PC-9 (cell line): ENCODE data around the gene RCBTB2. TPM values are rescaled to one million over a fixed set of nuclear protein-coding genes. Genes with fewer than 3 reads are reported as not detected.

ENCODE experiments used
- BruUV-seq: library from RNA; stranded (reverse); fragments of 400-500 nt; replicated peaks from 2 replicates; lab custom pipeline; 2021; lab: Mats Ljungman, UMichigan
- CTCF ChIA-PET: fragments of 300-600 bp; sonication (Branson Sonifier 250); formaldehyde crosslinking; loops from one replicate; lab custom pipeline; 2022; ENCODE audit warnings: antibody characterized with exemption; lab: Charles Lee
- POLR2A ChIA-PET: fragments of 300-600 bp; sonication (Branson Sonifier 250); formaldehyde crosslinking; loops from one replicate; lab custom pipeline; 2022; ENCODE audit warnings: antibody characterized with exemption; ENCODE audit not compliant: unreplicated experiment; lab: Charles Lee
- DNase-seq, 2 experiments: peaks; one replicate each; pipeline versions ENCODE4 v3.0.0 to v3.0.0-alpha.2; 2015 to 2022; ENCODE audit warnings: mixed read lengths in 1 of 2
- H2AFZ ChIP-seq: fragments of 200-600 bp; sonication (generic); 2 replicates; pipeline ENCODE4 v1.8.1; 2017; ENCODE audit warnings: antibody characterized with exemption
- H3F3A ChIP-seq: fragments of 200-600 bp; sonication (generic); 2 replicates; pipeline ENCODE4 v1.8.1; 2017; ENCODE audit warnings: antibody characterized with exemption, mild to moderate bottlenecking, low read depth; ENCODE audit not compliant: insufficient read depth
- H3K27ac ChIP-seq: fragments of 200-600 bp; sonication (generic); 2 replicates; pipeline ENCODE4 v1.6.1; 2016; ENCODE audit warnings: mixed run types
- H3K27me3 ChIP-seq: fragments of 200-600 bp; sonication (generic); 2 replicates; pipeline ENCODE4 v1.6.1; 2016; ENCODE audit warnings: low read depth, mixed run types; ENCODE audit not compliant: insufficient read depth
- H3K36me3 ChIP-seq: fragments of 200-600 bp; sonication (generic); 2 replicates; pipeline ENCODE4 v1.6.1; 2016; ENCODE audit warnings: low read depth, mixed run types
- H3K4me1 ChIP-seq: fragments of 200-600 bp; sonication (generic); replicated peaks from 2 replicates; pipeline ENCODE4 v1.6.1; 2016; ENCODE audit warnings: mixed run types; ENCODE audit not compliant: insufficient read depth
- H3K4me2 ChIP-seq: fragments of 200-600 bp; sonication (generic); 2 replicates; pipeline ENCODE4 v1.6.1; 2017; ENCODE audit warnings: mixed run types
- H3K4me3 ChIP-seq: fragments of 200-600 bp; sonication (generic); 2 replicates; pipeline ENCODE4 v1.6.1; 2016; ENCODE audit warnings: mixed run types
- H3K79me2 ChIP-seq: fragments of 200-600 bp; sonication (generic); 2 replicates; pipeline ENCODE4 v1.6.1; 2017; ENCODE audit warnings: low read depth, mixed run types
- H3K9me2 ChIP-seq: fragments of 200-600 bp; sonication (generic); 2 replicates; pipeline ENCODE4 v1.8.1; 2017; ENCODE audit warnings: mild to moderate bottlenecking; ENCODE audit not compliant: insufficient read depth
- H3K9me3 ChIP-seq: fragments of 200-600 bp; sonication (generic); 2 replicates; pipeline ENCODE4 v1.8.1; 2016; ENCODE audit warnings: low read depth; ENCODE audit not compliant: insufficient read depth
- H4K20me1 ChIP-seq: fragments of 200-600 bp; sonication (generic); 2 replicates; pipeline ENCODE4 v1.8.1; 2017; ENCODE audit not compliant: insufficient read depth
- EZH2 ChIP-seq: fragments of 200-600 bp; sonication (generic); IDR thresholded peaks from 2 replicates; pipeline ENCODE4 v1.8.0; 2017; ENCODE audit warnings: antibody characterized with exemption, low read depth
- intact Hi-C: fragments of 100-400 bp; cut with micrococcal nuclease; formaldehyde crosslinking; loops from one replicate; pipeline ENCODE4 v1.10.0; 2022; ENCODE audit not compliant: unreplicated experiment
- total RNA-seq: library from RNA; stranded (reverse); gene quantifications from 2 replicates; pipeline ENCODE4 v1.2.3, GENCODE V29; 2021
- TF ChIP-seq, protein P1 (sequence below): fragments of 200-600 bp; sonication (generic); conservative IDR thresholded peaks from 2 replicates; pipeline ENCODE4 v1.6.1; 2017; ENCODE audit warnings: mixed run types, antibody characterized with exemption, mild to moderate bottlenecking, moderate library complexity

RCBTB2 gene
- total RNA-seq, 1 experiment from 2014 or later: 2.6 TPM

DNA sequence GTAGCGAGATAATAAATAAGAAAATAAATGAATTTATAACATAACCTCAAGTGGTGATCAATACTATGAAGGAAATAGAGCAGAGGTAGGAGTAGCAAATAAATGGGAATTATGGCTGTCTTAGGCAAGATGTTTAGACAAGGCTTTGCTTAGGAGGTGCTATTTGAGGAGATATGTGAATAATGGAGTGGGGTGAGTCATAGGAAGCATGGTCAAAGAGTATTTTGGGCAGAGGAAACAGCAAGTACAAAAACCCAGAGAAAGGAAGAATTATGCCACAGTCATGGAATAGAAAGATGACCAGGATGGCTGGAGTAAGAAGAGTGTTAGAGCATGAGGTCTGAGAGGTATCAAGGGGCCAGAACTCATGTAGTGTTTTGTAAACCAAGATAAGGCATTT is 86.4 kb downstream of the RCBTB2 start:
- Histone ChIP-seq H3K9me2 (no peaks in the 10 kb centered on the region), H3K36me3 (no peaks in the 10 kb centered on the region), H3F3A (peaks cover 8% of the 10 kb centered on the region), H4K20me1 (no peaks in the 10 kb centered on the region), H3K27me3 (no peaks in the 10 kb centered on the region), H3K4me3 (no peak overlapping the region), H3K4me1 (peaks cover 20% of the 10 kb centered on the region), H3K27ac (no peak overlapping the region), H3K9me3 (peaks cover 8% of the 10 kb centered on the region; the same call in 1 of the 2 replicates), H3K79me2 (no peaks in the 10 kb centered on the region), H2AFZ (no peak overlapping the region), H3K4me2 (no peak overlapping the region)
- ChIA-PET CTCF (no interaction called here), POLR2A (no interaction called here)
- no TSS peak for BruUV-seq
- TF ChIP-seq EZH2: no peak
- TF ChIP-seq, protein P1, sequence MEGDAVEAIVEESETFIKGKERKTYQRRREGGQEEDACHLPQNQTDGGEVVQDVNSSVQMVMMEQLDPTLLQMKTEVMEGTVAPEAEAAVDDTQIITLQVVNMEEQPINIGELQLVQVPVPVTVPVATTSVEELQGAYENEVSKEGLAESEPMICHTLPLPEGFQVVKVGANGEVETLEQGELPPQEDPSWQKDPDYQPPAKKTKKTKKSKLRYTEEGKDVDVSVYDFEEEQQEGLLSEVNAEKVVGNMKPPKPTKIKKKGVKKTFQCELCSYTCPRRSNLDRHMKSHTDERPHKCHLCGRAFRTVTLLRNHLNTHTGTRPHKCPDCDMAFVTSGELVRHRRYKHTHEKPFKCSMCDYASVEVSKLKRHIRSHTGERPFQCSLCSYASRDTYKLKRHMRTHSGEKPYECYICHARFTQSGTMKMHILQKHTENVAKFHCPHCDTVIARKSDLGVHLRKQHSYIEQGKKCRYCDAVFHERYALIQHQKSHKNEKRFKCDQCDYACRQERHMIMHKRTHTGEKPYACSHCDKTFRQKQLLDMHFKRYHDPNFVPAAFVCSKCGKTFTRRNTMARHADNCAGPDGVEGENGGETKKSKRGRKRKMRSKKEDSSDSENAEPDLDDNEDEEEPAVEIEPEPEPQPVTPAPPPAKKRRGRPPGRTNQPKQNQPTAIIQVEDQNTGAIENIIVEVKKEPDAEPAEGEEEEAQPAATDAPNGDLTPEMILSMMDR: no peak
- intact Hi-C loops: no loop called here
- DNase-seq: no peak

DNA sequence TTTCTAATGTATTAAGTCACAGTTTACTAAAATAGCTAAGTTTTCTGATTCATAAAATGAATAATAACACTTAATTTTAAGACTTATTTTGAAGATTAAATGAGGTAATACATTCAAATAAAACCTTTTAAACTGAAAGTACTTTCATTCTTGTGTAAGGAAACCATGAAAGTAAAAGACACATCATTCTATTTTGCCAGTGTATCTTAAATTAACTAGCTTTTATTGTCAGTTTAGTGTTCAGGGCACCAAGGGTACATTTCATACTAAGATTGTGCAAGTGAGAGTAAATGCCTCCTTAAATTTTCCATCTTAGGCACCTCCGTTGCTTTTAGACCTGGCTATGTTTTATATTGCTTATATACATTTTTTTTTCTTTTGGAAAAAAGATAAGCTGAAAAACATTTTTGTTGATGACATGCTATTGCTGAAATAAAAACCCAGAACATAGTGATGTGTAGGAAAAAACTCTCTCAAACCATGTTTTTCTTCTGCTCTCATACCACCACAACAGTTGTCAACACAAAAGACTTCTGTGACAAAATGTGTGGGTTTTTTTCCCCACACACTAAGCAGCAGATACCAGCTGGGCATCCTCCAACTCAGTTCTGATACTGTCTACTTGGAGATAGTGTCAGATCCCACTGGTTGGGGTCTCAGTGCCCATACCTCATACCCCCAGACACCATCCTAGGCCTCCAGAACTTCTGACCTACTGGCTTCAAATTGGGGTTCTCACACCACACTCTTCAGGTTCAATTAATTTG is 89.3 kb downstream of the RCBTB2 start:
- Histone ChIP-seq H3K4me3 (no peak overlapping the region), H3K9me2 (no peaks in the 10 kb centered on the region), H3K79me2 (no peaks in the 10 kb centered on the region), H2AFZ (no peak overlapping the region), H3K27me3 (no peaks in the 10 kb centered on the region), H3K4me2 (no peak overlapping the region), H3K4me1 (peaks cover 13% of the 10 kb centered on the region), H3F3A (peaks cover 3% of the 10 kb centered on the region), H3K9me3 (no peaks in the 10 kb centered on the region), H4K20me1 (no peaks in the 10 kb centered on the region), H3K36me3 (no peaks in the 10 kb centered on the region), H3K27ac (no peak overlapping the region)
- DNase-seq: no peak
- no peak for TF ChIP-seq EZH2
- TF ChIP-seq, protein P1: no peak
- CTCF ChIA-PET: no interaction called here
- no TSS peak for BruUV-seq
- POLR2A ChIA-PET: interaction anchor here (0.6 kb wide), 1 partner anchor 415 kb away, joined by 3 read pairs; no protein-coding TSS in a partner anchor
- intact Hi-C loops: no loop called here

Other genes with a start within 250 kb of the RCBTB2 start
- 19.8 and 23.7 TPM in 2 replicates for gene RB1, start 229.3 kb downstream of the RCBTB2 start, total RNA-seq
- gene LPAR6, start 120.0 kb downstream of the RCBTB2 start, total RNA-seq: 2.7 TPM in 2 replicates
- not detected in 2 replicates for gene CYSLTR2, start 120.8 kb upstream of the RCBTB2 start, total RNA-seq